DND-41 (cell line): ENCODE measurements around the gene BACH2.

Experiments used
- CTCF ChIP-seq: IDR thresholded peaks from 2 replicates; pipeline ENCODE4 v1.5.1; 2012; ENCODE audit warnings: borderline replicate concordance, low read length, moderate library complexity, mild to moderate bottlenecking; ENCODE audit not compliant: poor library complexity, severe bottlenecking; ENCODE audit errors: extremely low read depth
- EZH2 ChIP-seq: IDR thresholded peaks from 3 replicates; pipeline ENCODE4 v1.6.1; 2012; ENCODE audit warnings: borderline replicate concordance, low read depth, mild to moderate bottlenecking, moderate library complexity, low read length, inconsistent platforms; ENCODE audit not compliant: severe bottlenecking

- TF ChIP-seq CTCF = no peak
- no peak for TF ChIP-seq EZH2
These were observed 369.4 kb downstream of the BACH2 start for GRCh38 chr6:89927264-89927663.
